K562 (cell line): ENCODE data around the gene PHF5A. TPM values are rescaled to one million over a fixed set of nuclear protein-coding genes. Genes with fewer than 3 reads are reported as not detected.

ENCODE experiments used
- BDP1 ChIP-seq: IDR thresholded peaks from 3 replicates; pipeline ENCODE4 v1.6.1; 2011; ENCODE audit not compliant: insufficient read length, insufficient read depth
- CHD7 ChIP-seq: fragments of 200-600 bp; sonication (generic); IDR thresholded peaks from one replicate; pipeline ENCODE4 v1.6.1; 2012; ENCODE audit warnings: mild to moderate bottlenecking, low read depth, low read length, inconsistent platforms
- CTCF ChIP-seq, 3 experiments: IDR thresholded peaks in 2 of 3; conservative IDR thresholded peaks in 1 of 3; 2 replicates each; pipeline ENCODE4 v1.5.1; 2011 to 2012; ENCODE audit warnings: low read length in 3 of 3, mild to moderate bottlenecking in 3 of 3, control low read depth in 2 of 3, improper control_type of control experiment in 1 of 3, inconsistent platforms in 1 of 3, low read depth in 1 of 3, mixed read lengths in 1 of 3, moderate library complexity in 1 of 3; ENCODE audit not compliant: insufficient read depth in 2 of 3
- polyA plus RNA-seq, 8 experiments: library from polyadenylated mRNA; depleted of rRNA in 4 of 8; stranded (reverse) in 5 of 8; unstranded in 3 of 8; fragments of >200 nt; fragmentation: Nextera tagmentation in 2 of 8; fragmentation: Illumina TruSeq in 1 of 8; extraction: Ambion mirVana in 2 of 8; extraction: Trizol in 1 of 8; gene quantifications; 2 replicates each; pipeline versions ENCODE4 v1.2.1 to v1.2.3, GENCODE V29; 2011 to 2014; ENCODE audit warnings: inconsistent platforms in 1 of 8, missing spikeins in 1 of 8
- total RNA-seq, 7 experiments: library from RNA; depleted of rRNA in 6 of 7; stranded (reverse); fragments of >200 nt in 6 of 7; fragmentation: Illumina TruSeq in 2 of 7; extraction: Trizol in 2 of 7; gene quantifications; 2 replicates each; pipeline versions ENCODE4 v1.2.1 to v1.2.3, GENCODE V29; 2011 to 2021; ENCODE audit warnings: low replicate concordance in 1 of 7

The PHF5A gene
- total and polyA plus RNA-seq, 9 of the 15 experiments (the other 6 are each of a cell fraction or from before 2014, with no cell fraction given): 14.2 to 144 (median 101) TPM

GRCh38 chr22:41411021-41411851 lies 57.3 kb downstream of the PHF5A start (continued):
- TF ChIP-seq CHD7: no peak
- no peak for TF ChIP-seq CTCF (IDR thresholded peaks at IDR 0.05 in 2 of 3, conservative IDR thresholded peaks at IDR 0.05 in 1 of 3; ENCODE audit: insufficient read depth in 2 of 3, low read depth in 1 of 3, low read length in 3 of 3)
- no peak for TF ChIP-seq BDP1
